Measurements from ENCODE around the gene MTHFD1L.
"Not testable (repeated sequence)": the region's sequence is repeated elsewhere in the genome, so short reads cannot be mapped to it uniquely, and the experiment has no call there.

Gene MTHFD1L

GRCh38 chr6:151075005-151075404, 209.5 kb downstream of the MTHFD1L start:
- DNase-seq: no peak

GRCh38 chr6:151075527-151075926, 210.0 kb downstream of the MTHFD1L start:
- no peak for DNase-seq

GRCh38 chr6:151075930-151076555, 210.5 kb downstream of the MTHFD1L start:
- no peak for DNase-seq

GRCh38 chr6:151078655-151079054, 213.2 kb downstream of the MTHFD1L start:
- DNase-seq: no peak

- DNase-seq: no peak
Measured at GRCh38 chr6:151081656-151082055, 216.2 kb downstream of the MTHFD1L start.

GRCh38 chr6:151082079-151082478, 216.6 kb downstream of the MTHFD1L start:
- no peak for DNase-seq

GRCh38 chr6:151084275-151084674, 218.8 kb downstream of the MTHFD1L start:
- DNase-seq: no peak

GRCh38 chr6:151087055-151087454, 221.6 kb downstream of the MTHFD1L start:
- DNase-seq: not testable (repeated sequence)

- DNase-seq: no peak
Measured at GRCh38 chr6:151087861-151088598, 222.5 kb downstream of the MTHFD1L start.

GRCh38 chr6:151088599-151088935, 223.1 kb downstream of the MTHFD1L start:
- no peak for DNase-seq

GRCh38 chr6:151088963-151089362, 223.5 kb downstream of the MTHFD1L start:
- no peak for DNase-seq

GRCh38 chr6:151089978-151090377, 224.5 kb downstream of the MTHFD1L start:
- DNase-seq: peak; percentile 88

GRCh38 chr6:151091571-151091970, 226.1 kb downstream of the MTHFD1L start:
- DNase-seq: no peak

GRCh38 chr6:151092591-151092990, 227.1 kb downstream of the MTHFD1L start:
- no peak for DNase-seq

- no peak for DNase-seq
Measured at GRCh38 chr6:151093706-151094105, 228.2 kb downstream of the MTHFD1L start.

- peak; percentile 7 for DNase-seq
Measured at GRCh38 chr6:151095538-151096254, 230.2 kb downstream of the MTHFD1L start.

GRCh38 chr6:151096255-151096612, 230.7 kb downstream of the MTHFD1L start:
- DNase-seq: no peak

- DNase-seq: no peak
Measured at GRCh38 chr6:151096691-151097606, 231.4 kb downstream of the MTHFD1L start.

- no peak for DNase-seq
Measured at GRCh38 chr6:151098166-151098565, 232.7 kb downstream of the MTHFD1L start.

GRCh38 chr6:151100326-151100725, 234.8 kb downstream of the MTHFD1L start:
- DNase-seq: no peak

- DNase-seq: no peak
Measured at GRCh38 chr6:151101161-151101815, 235.8 kb downstream of the MTHFD1L start.

Measured in NCI-H1105 treated with DMSO at 0.1 percent for 48 hours (cell line).